Measurements from ENCODE around the gene GDAP2. TPM values are rescaled to one million over a fixed set of nuclear protein-coding genes. Genes with fewer than 3 reads are reported as not detected.

Gene GDAP2
- polyA plus RNA-seq, 3 donors = 17.8 to 28.7 (median 21.1) TPM

DNA sequence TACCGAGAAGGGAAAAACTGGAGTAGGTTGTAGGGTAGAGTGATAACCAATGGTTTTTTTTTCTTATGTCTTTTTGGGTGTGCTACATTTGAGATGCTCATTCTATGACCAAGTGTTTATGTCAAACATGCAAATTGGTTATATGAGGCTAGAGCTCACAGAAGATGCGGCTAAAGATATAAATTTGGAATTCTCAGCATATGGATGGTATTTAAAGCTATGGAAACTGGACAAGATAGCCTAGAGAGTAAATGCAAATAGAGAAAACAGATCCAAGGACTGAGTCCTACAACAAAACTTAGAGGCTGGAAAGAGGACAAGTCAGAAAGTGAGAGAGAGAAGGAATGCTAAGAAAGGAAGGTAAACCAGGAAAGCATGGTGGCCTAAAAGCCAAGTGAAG lies 7.4 kb downstream of the GDAP2 start:
- no peaks in the 10 kb centered on the region for H3K9me3 Mint-ChIP-seq

DNA sequence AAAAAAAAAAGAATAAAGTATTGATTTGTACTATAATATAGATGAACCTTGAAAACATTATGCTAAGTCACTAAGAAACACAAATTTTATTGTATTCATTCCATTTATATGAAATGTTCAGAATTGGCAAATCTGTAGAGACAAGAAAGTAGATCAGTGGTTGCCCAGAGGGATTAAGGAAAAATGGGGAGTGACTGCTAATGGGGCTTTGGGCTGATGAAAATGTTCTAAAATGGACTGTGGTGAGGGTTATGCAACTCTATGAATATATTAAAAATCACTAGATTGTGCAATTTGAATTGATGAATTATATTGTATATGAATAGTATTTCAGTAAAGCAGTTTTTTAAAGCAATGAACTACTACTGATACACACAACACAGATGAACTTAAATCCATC lies 10.0 kb downstream of the GDAP2 start:
- Histone ChIP-seq H3K4me2 (replicated peaks; ENCODE audit: extremely low read depth, low read length, poor library complexity, severe bottlenecking) (no peak overlapping the region), H3K4me1 (ENCODE audit: control insufficient read depth in 1 of 2, insufficient read depth in 2 of 2, low read length in 2 of 2) (no peaks in the 10 kb centered on the region), H3K4me3 (replicated peaks in 1 of 3; ENCODE audit: low read depth in 2 of 3, low read length in 3 of 3) (no peak overlapping the region), H3K9ac (ENCODE audit: insufficient read depth, low read length, poor library complexity, severe bottlenecking) (no peak overlapping the region), H3K27ac (ENCODE audit: low read depth in 1 of 2, low read length in 2 of 2) (no peak overlapping the region), H3K79me2 (ENCODE audit: insufficient read depth, low read length) (peaks cover 46% of the 10 kb centered on the region), H4K20me1 (ENCODE audit: insufficient read depth, low read length) (peaks cover 75% of the 10 kb centered on the region), H3K36me3 (replicated peaks in 1 of 2; ENCODE audit: control insufficient read depth in 1 of 2, insufficient read depth in 2 of 2, low read length in 2 of 2) (peaks cover 53 to 78% of the 10 kb centered on the region in 2 donors), H3K27me3 (ENCODE audit: control insufficient read depth in 2 of 2, insufficient read depth in 2 of 2, low read length in 2 of 2) (no peaks in the 10 kb centered on the region), H3K9me3 (replicated peaks in 1 of 2; ENCODE audit: control insufficient read depth in 1 of 2, insufficient read depth in 1 of 2, low read length in 2 of 2) (no peaks in the 10 kb centered on the region), H2AFZ (ENCODE audit: insufficient read depth, low read depth, low read length, poor library complexity, severe bottlenecking) (no peak overlapping the region)
- peaks cover 54 to 68% of the 10 kb centered on the region in 2 donors for H3K36me3 Mint-ChIP-seq
- peaks cover 1% of the 10 kb centered on the region for H3K4me1 Mint-ChIP-seq
- intact Hi-C loops (cut with micrococcal nuclease) = no loop called here
- no peaks in the 10 kb centered on the region for H3K27me3 Mint-ChIP-seq (ENCODE audit: low read depth in 3 of 3)
- DNase-seq = no peak
- H3K9me3 Mint-ChIP-seq = peaks cover 0 to 4% (median 0%) of the 10 kb centered on the region in 7 donors
- no peak overlapping the region for H3K4me3 Mint-ChIP-seq
- TF ChIP-seq, protein P1, sequence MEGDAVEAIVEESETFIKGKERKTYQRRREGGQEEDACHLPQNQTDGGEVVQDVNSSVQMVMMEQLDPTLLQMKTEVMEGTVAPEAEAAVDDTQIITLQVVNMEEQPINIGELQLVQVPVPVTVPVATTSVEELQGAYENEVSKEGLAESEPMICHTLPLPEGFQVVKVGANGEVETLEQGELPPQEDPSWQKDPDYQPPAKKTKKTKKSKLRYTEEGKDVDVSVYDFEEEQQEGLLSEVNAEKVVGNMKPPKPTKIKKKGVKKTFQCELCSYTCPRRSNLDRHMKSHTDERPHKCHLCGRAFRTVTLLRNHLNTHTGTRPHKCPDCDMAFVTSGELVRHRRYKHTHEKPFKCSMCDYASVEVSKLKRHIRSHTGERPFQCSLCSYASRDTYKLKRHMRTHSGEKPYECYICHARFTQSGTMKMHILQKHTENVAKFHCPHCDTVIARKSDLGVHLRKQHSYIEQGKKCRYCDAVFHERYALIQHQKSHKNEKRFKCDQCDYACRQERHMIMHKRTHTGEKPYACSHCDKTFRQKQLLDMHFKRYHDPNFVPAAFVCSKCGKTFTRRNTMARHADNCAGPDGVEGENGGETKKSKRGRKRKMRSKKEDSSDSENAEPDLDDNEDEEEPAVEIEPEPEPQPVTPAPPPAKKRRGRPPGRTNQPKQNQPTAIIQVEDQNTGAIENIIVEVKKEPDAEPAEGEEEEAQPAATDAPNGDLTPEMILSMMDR (IDR thresholded peaks at IDR 0.05) = no peak
- H3K27ac Mint-ChIP-seq = no peak overlapping the region

More for the DNA sequence above, 7.4 kb downstream of the GDAP2 start:
- H3K4me2 ChIP-seq (replicated peaks; ENCODE audit: extremely low read depth, low read length, poor library complexity, severe bottlenecking) = no peak overlapping the region
- H4K20me1 ChIP-seq (ENCODE audit: insufficient read depth, low read length) = peaks cover 77% of the 10 kb centered on the region
- WGBS (ENCODE audit: insufficient coverage) = 100% methylated on average over 1 of the region's 2 CpGs
- no peak for DNase-seq
- H3K27ac ChIP-seq (ENCODE audit: low read depth in 1 of 2, low read length in 2 of 2) = no peak overlapping the region
- H3K79me2 ChIP-seq (ENCODE audit: insufficient read depth, low read length) = peaks cover 72% of the 10 kb centered on the region
- no peak overlapping the region for H3K27ac Mint-ChIP-seq
- intact Hi-C loops (cut with micrococcal nuclease) = no loop called here
- no peaks in the 10 kb centered on the region for H3K27me3 Mint-ChIP-seq (ENCODE audit: low read depth in 3 of 3)
- H3K9ac ChIP-seq (ENCODE audit: insufficient read depth, low read length, poor library complexity, severe bottlenecking) = no peak overlapping the region
- H3K36me3 ChIP-seq (replicated peaks in 1 of 2; ENCODE audit: control insufficient read depth in 1 of 2, insufficient read depth in 2 of 2, low read length in 2 of 2) = peaks cover 29 to 54% of the 10 kb centered on the region in 2 donors
- peaks cover 18 to 21% of the 10 kb centered on the region in 2 donors for H3K4me1 ChIP-seq (ENCODE audit: control insufficient read depth in 1 of 2, insufficient read depth in 2 of 2, low read length in 2 of 2)
- H3K36me3 Mint-ChIP-seq = peaks cover 32 to 43% of the 10 kb centered on the region in 2 donors
- no peaks in the 10 kb centered on the region for H3K27me3 ChIP-seq (ENCODE audit: control insufficient read depth in 2 of 2, insufficient read depth in 2 of 2, low read length in 2 of 2)
- TF ChIP-seq, protein P1 (IDR thresholded peaks at IDR 0.05) = no peak
- H3K9me3 ChIP-seq (replicated peaks in 1 of 2; ENCODE audit: control insufficient read depth in 1 of 2, insufficient read depth in 1 of 2, low read length in 2 of 2) = no peaks in the 10 kb centered on the region
- H3K4me3 ChIP-seq (replicated peaks in 1 of 3; ENCODE audit: low read depth in 2 of 3, low read length in 3 of 3) = no peak overlapping the region
- no peak overlapping the region for H2AFZ ChIP-seq (ENCODE audit: insufficient read depth, low read depth, low read length, poor library complexity, severe bottlenecking)
- H3K4me3 Mint-ChIP-seq = no peak overlapping the region
- H3K4me1 Mint-ChIP-seq = peaks cover 20% of the 10 kb centered on the region

Measured in CD14-positive monocyte (primary cell).